ENCODE data around the gene LRRC7. TPM values are rescaled to one million over a fixed set of nuclear protein-coding genes. Genes with fewer than 3 reads are reported as not detected.

LRRC7 gene
- total RNA-seq, 3 donors from 2014 or later, result 0.46 to 1.2 (median 1.0) TPM

DNA sequence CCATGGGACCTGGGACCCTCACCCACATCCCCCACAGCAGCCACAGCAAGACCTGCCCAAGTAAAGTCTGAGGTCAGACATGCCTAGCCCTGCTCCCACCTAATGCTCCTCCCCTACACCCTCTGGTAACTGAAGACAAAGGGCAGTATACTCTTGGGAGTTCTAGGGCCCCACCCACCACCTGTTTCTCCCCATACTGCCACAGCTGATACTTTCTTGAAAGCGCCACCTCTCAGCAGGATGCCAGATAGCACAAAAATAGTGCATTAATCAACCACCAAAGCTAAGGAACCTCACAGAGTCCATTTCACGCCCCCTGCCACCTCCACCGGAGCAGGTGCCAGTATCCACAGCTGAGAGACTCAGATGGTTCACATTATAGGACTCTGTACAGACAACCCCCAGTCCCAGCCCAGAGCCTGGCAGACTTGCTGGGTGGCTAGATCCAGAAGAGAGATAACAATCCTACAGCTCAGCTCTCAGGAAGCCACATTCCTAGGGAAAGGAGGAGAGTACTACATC lies 399.6 kb downstream of the LRRC7 start:
- H3K9me3 ChIP-seq, result no peaks in the 10 kb centered on the region
- intact Hi-C loops (cut with DNase I, micrococcal nuclease), result no loop called here
- no peak overlapping the region for H3K4me3 ChIP-seq
- no peaks in the 10 kb centered on the region for H3K36me3 ChIP-seq (ENCODE audit: low read depth)
- no peaks in the 10 kb centered on the region for H3K4me1 ChIP-seq (ENCODE audit: low read depth)
- TF ChIP-seq, protein P1, sequence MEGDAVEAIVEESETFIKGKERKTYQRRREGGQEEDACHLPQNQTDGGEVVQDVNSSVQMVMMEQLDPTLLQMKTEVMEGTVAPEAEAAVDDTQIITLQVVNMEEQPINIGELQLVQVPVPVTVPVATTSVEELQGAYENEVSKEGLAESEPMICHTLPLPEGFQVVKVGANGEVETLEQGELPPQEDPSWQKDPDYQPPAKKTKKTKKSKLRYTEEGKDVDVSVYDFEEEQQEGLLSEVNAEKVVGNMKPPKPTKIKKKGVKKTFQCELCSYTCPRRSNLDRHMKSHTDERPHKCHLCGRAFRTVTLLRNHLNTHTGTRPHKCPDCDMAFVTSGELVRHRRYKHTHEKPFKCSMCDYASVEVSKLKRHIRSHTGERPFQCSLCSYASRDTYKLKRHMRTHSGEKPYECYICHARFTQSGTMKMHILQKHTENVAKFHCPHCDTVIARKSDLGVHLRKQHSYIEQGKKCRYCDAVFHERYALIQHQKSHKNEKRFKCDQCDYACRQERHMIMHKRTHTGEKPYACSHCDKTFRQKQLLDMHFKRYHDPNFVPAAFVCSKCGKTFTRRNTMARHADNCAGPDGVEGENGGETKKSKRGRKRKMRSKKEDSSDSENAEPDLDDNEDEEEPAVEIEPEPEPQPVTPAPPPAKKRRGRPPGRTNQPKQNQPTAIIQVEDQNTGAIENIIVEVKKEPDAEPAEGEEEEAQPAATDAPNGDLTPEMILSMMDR (IDR thresholded peaks at IDR 0.05), result no peak
- ATAC-seq (no peak), DNase-seq (no peak)

DNA sequence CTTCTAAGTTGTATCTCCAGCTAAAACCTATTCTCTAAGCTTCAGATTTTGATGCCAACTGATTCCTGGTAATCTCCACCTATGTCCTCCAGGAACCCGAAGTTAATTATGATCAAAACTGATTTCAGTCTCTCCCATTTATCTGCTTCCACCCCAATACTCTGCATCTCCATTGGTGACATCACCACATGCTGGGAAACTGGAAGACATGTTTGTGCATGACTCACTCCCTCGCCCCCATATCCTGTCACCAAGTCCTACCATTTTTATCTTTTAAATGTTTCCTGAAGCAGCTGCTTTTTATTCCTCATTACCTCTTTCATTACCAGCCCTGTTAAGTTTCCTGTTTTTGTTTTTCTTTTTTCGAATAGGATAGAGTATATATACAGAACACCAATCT lies 409.2 kb downstream of the LRRC7 start:
- DNase-seq (no peak), ATAC-seq (no peak)
- no peaks in the 10 kb centered on the region for H3K4me1 ChIP-seq (ENCODE audit: low read depth)
- TF ChIP-seq, protein P1 (IDR thresholded peaks at IDR 0.05), result no peak
- no peak overlapping the region for H3K4me3 ChIP-seq
- intact Hi-C loops (cut with DNase I, micrococcal nuclease), result no loop called here
- H3K36me3 ChIP-seq (ENCODE audit: low read depth), result no peaks in the 10 kb centered on the region
- no peaks in the 10 kb centered on the region for H3K9me3 ChIP-seq

DNA sequence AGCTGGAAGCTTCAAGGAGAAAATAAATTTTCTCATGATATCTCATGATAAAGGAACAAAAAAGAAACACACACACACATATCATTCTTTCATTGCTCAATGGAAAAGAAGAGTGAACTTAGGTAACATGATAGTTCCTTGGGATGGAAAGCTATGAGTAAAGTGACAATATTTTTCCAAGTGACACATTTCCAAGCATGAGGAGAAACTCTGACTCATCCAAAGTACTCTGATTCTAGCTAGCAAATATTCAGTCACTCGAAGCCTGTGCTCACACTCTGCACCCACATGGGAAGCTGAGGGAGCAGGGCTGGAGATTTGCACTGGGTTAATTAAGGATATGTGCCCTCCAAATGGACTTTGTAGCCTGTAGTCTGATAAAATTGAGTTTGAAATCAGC lies 415.3 kb downstream of the LRRC7 start:
- intact Hi-C loops (cut with DNase I, micrococcal nuclease), result no loop called here
- ATAC-seq (no peak), DNase-seq (no peak)
- Histone ChIP-seq H3K36me3 (ENCODE audit: low read depth) (no peaks in the 10 kb centered on the region), H3K9me3 (no peaks in the 10 kb centered on the region), H3K4me1 (ENCODE audit: low read depth) (no peaks in the 10 kb centered on the region), H3K4me3 (no peak overlapping the region)
- TF ChIP-seq, protein P1 (IDR thresholded peaks at IDR 0.05), result no peak

DNA sequence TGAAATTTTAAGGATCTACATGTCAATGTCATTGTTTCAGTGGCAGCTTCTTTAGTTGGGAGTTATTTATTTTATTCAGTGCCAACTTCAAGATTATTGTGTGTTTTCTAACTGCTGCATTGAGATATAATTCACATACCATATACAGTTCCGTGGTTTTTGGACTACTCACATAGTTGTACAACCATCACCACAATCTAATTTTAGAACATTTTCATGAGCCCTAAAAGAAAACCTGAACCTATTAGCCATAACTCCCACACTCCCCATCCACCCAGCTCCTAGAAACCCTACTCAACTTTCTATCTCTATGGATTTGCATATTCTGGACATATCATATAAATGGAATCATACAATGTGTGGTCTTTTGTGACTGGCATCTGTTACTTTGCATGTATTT lies 417.7 kb downstream of the LRRC7 start:
- intact Hi-C loops (cut with DNase I, micrococcal nuclease), result no loop called here
- TF ChIP-seq, protein P1 (IDR thresholded peaks at IDR 0.05), result no peak
- no peak for ATAC-seq
- no peaks in the 10 kb centered on the region for H3K36me3 ChIP-seq (ENCODE audit: low read depth)
- DNase-seq, result no peak
- no peak overlapping the region for H3K4me3 ChIP-seq
- no peaks in the 10 kb centered on the region for H3K9me3 ChIP-seq
- no peaks in the 10 kb centered on the region for H3K4me1 ChIP-seq (ENCODE audit: low read depth)

DNA sequence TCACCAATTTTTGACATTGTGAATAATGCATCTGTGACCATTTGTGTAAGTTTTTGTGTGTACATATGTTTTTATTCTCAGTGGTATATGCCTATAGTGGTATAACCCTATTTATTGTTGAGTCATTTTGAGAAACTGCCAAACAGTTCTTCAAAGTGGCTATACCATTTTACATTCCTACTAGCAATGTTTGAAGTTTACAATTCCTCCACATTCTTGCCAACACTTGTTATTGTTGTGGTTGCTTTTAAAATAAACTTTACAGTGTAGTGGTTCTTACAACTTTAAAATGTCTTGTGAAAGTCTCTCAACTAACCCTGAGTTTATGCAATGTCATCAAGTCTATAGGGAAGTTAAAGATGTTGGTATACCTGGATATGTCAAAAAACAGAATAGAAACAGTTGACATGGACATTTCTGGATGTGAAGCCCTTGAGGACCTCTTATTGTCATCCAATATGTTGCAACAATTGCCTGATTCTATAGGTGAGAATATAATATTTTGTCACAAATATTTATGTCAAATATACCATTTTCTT lies 418.2 kb downstream of the LRRC7 start:
- DNase-seq (no peak), ATAC-seq (no peak)
- intact Hi-C loops (cut with DNase I, micrococcal nuclease), result no loop called here

More for the DNA sequence above, 418.2 kb downstream of the LRRC7 start:
- no peaks in the 10 kb centered on the region for H3K36me3 ChIP-seq (ENCODE audit: low read depth)
- no peak overlapping the region for H3K4me3 ChIP-seq
- H3K4me1 ChIP-seq (ENCODE audit: low read depth), result no peaks in the 10 kb centered on the region
- TF ChIP-seq, protein P1 (IDR thresholded peaks at IDR 0.05), result no peak
- no peaks in the 10 kb centered on the region for H3K9me3 ChIP-seq
